Ureter (tissue), 1 donor: Measurements from ENCODE around the gene GASK1A. TPM values are rescaled to one million over a fixed set of nuclear protein-coding genes. Genes with fewer than 3 reads are reported as not detected.
"Not testable (repeated sequence)": the region's sequence is repeated elsewhere in the genome, so short reads cannot be mapped to it uniquely, and the experiment has no call there.

ENCODE experiments used
- DNase-seq: peaks from one replicate; pipeline ENCODE4 v3.0.0-alpha.2; 2020; ENCODE audit warnings: low spot score
- total RNA-seq: library from RNA; stranded (reverse); gene quantifications from one replicate; pipeline ENCODE4 v1.2.4, GENCODE V29; 2023
- donor health status: DM: yes; HTN: yes; CAD: no.

GASK1A gene
- total RNA-seq, 1 donor from 2014 or later, result 14.6 TPM

GRCh38 chr3:43061101-43061895 is 82.2 kb downstream of the GASK1A start:
- no peak for DNase-seq

GRCh38 chr3:43062040-43062563 is 83.0 kb downstream of the GASK1A start:
- DNase-seq, result no peak

GRCh38 chr3:43062564-43063040 is 83.5 kb downstream of the GASK1A start:
- DNase-seq, result no peak

GRCh38 chr3:43063114-43063513 is 84.0 kb downstream of the GASK1A start:
- no peak for DNase-seq

GRCh38 chr3:43070670-43071069 is 91.6 kb downstream of the GASK1A start:
- DNase-seq, result not testable (repeated sequence)

GRCh38 chr3:43071313-43071893 is 92.3 kb downstream of the GASK1A start:
- peak; percentile 25 for DNase-seq

- DNase-seq, result peak; percentile 13
Measured at GRCh38 chr3:43072361-43072760, 93.2 kb downstream of the GASK1A start.

GRCh38 chr3:43073116-43073835 is 94.2 kb downstream of the GASK1A start:
- peak; percentile 26 for DNase-seq

GRCh38 chr3:43073836-43074220 is 94.7 kb downstream of the GASK1A start:
- DNase-seq, result peak; percentile 24

- DNase-seq, result no peak
Measured at GRCh38 chr3:43074482-43074881, 95.4 kb downstream of the GASK1A start.

GRCh38 chr3:43074901-43075689 is 96.0 kb downstream of the GASK1A start:
- no peak for DNase-seq

GRCh38 chr3:43075904-43076661 is 97.0 kb downstream of the GASK1A start:
- DNase-seq, result peak; percentile 9

GRCh38 chr3:43076857-43077256 is 97.7 kb downstream of the GASK1A start:
- no peak for DNase-seq

GRCh38 chr3:43077261-43077660 is 98.2 kb downstream of the GASK1A start:
- peak; percentile 13 for DNase-seq

GRCh38 chr3:43077707-43078106 is 98.6 kb downstream of the GASK1A start:
- DNase-seq, result no peak

- DNase-seq, result peak; percentile 22
Measured at GRCh38 chr3:43079536-43080332, 100.6 kb downstream of the GASK1A start.

GRCh38 chr3:43080726-43081568 is 101.8 kb downstream of the GASK1A start:
- peak; percentile 35 for DNase-seq

- no peak for DNase-seq
Measured at GRCh38 chr3:43081796-43082195, 102.7 kb downstream of the GASK1A start.

GRCh38 chr3:43082457-43082856 is 103.3 kb downstream of the GASK1A start:
- DNase-seq, result peak; percentile 29
